Measurements from ENCODE around the gene NAV2. TPM values are rescaled to one million over a fixed set of nuclear protein-coding genes. Genes with fewer than 3 reads are reported as not detected.
"Not testable (repeated sequence)": the region's sequence is repeated elsewhere in the genome, so short reads cannot be mapped to it uniquely, and the experiment has no call there.

NAV2 gene
- total RNA-seq, 1 donor from 2014 or later: 9.6 TPM

GRCh38 chr11:20081336-20081735 lies 368.7 kb downstream of the NAV2 start:
- Histone ChIP-seq H3K9ac (no peak overlapping the region), H3K27me3 (no peaks in the 10 kb centered on the region), H3K36me3 (no peaks in the 10 kb centered on the region), H4K20me1 (ENCODE audit: low read depth) (no peaks in the 10 kb centered on the region), H3K27ac (no peak overlapping the region), H3K4me2 (no peak overlapping the region), H3K4me3 (no peak overlapping the region), H3F3A (ENCODE audit: low read depth) (no peaks in the 10 kb centered on the region), H3K9me3 (ENCODE audit: low read depth) (no peaks in the 10 kb centered on the region), H3K4me1 (no peaks in the 10 kb centered on the region), H2AFZ (replicated peaks) (no peak overlapping the region), H3K79me2 (ENCODE audit: low read depth) (no peaks in the 10 kb centered on the region)
- H3K9me3 Mint-ChIP-seq: no peaks in the 10 kb centered on the region
- no peak overlapping the region for H3K4me3 Mint-ChIP-seq
- no peak for TF ChIP-seq EZH2 (IDR thresholded peaks at IDR 0.05)
- TF ChIP-seq, protein P1, sequence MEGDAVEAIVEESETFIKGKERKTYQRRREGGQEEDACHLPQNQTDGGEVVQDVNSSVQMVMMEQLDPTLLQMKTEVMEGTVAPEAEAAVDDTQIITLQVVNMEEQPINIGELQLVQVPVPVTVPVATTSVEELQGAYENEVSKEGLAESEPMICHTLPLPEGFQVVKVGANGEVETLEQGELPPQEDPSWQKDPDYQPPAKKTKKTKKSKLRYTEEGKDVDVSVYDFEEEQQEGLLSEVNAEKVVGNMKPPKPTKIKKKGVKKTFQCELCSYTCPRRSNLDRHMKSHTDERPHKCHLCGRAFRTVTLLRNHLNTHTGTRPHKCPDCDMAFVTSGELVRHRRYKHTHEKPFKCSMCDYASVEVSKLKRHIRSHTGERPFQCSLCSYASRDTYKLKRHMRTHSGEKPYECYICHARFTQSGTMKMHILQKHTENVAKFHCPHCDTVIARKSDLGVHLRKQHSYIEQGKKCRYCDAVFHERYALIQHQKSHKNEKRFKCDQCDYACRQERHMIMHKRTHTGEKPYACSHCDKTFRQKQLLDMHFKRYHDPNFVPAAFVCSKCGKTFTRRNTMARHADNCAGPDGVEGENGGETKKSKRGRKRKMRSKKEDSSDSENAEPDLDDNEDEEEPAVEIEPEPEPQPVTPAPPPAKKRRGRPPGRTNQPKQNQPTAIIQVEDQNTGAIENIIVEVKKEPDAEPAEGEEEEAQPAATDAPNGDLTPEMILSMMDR (IDR thresholded peaks at IDR 0.05): no peak
- TF ChIP-seq EZH2phosphoT487 (IDR thresholded peaks at IDR 0.05): no peak
- DNase-seq (ENCODE audit: low spot score): no peak
- no peaks in the 10 kb centered on the region for H3K27me3 Mint-ChIP-seq (ENCODE audit: insufficient read depth, low read depth)
- no peak overlapping the region for H3K27ac Mint-ChIP-seq
- peaks cover 53% of the 10 kb centered on the region for H3K36me3 Mint-ChIP-seq
- no peaks in the 10 kb centered on the region for H3K4me1 Mint-ChIP-seq

DNA sequence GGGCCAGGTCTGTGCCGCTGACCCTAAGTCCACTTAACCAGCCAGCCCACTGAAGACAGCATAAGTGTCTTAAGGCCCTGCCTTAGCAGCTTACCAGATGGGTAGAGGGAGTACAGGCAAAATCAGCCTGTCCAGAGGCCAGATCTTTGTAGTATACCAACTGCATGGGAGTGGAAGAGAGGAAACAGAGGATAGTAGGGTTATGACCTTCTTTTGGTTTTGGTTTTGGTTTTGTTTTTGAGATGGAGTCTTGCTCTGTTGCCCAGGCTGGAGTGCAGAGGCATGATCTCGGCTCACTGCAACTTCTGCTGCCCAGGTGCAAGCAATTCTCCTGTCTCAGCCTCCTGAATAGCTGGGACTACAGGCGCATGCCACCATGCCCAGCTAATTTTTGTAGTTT lies 371.2 kb downstream of the NAV2 start:
- not testable (repeated sequence) for H3K79me2 ChIP-seq (ENCODE audit: low read depth); H3K4me1 ChIP-seq; H3K27ac ChIP-seq; H3K27me3 Mint-ChIP-seq (ENCODE audit: insufficient read depth, low read depth); H4K20me1 ChIP-seq (ENCODE audit: low read depth); H3K27me3 ChIP-seq; H3K4me3 ChIP-seq; H3K27ac Mint-ChIP-seq; H3K4me3 Mint-ChIP-seq; H3K9ac ChIP-seq; DNase-seq (ENCODE audit: low spot score); H3K4me1 Mint-ChIP-seq; H3F3A ChIP-seq (ENCODE audit: low read depth); H3K9me3 Mint-ChIP-seq; H3K9me3 ChIP-seq (ENCODE audit: low read depth); H2AFZ ChIP-seq (replicated peaks); H3K36me3 ChIP-seq; H3K4me2 ChIP-seq
- peaks cover 64% of the 10 kb centered on the region for H3K36me3 Mint-ChIP-seq

DNA sequence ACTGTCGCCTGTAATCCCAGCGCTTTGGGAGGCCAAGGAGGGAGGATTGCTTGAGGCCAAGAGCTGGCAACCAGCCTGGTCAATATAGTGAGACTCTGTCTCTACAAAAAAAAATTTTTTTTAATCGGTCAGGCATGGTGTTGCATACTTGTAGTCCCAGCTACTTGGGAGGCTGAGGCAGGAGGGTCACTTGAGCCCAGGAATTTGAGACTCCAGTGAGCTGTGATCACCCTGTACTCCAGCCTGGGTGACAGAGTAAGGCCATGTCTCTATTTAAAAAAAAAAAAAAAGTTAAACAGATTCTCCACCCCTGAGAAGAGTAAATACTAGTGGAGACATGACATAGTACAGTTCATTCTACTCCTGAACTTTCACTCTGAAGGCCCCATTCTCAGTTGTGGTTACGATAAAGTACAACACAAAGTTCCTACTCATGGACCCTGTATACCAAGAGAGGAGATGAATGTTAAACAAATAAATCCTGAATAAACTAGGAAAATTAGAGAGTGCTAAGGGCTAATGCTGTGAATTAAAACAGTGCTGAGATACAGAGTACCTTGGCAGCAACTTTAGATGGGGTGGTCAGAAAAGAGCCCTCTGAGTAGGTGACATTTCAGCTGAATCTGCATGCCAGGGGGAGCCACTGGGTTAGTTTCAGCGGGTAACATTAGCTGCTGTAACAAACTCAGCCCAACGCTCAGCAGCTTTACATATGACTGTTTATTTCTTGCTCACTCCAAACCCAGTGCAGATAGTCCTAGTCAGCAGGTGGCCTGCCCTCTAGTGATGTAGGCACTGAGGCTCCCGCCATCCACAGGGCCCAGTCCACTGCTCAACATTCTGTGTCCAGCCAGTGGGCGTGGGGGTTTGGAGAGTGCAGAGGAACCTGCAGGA lies 372.5 kb downstream of the NAV2 start:
- Histone ChIP-seq H3K4me1 (no peaks in the 10 kb centered on the region), H4K20me1 (ENCODE audit: low read depth) (no peaks in the 10 kb centered on the region), H3K4me2 (no peak overlapping the region), H3K79me2 (ENCODE audit: low read depth) (no peaks in the 10 kb centered on the region), H3K9ac (no peak overlapping the region), H3K27ac (no peak overlapping the region), H3K36me3 (no peaks in the 10 kb centered on the region), H2AFZ (replicated peaks) (no peak overlapping the region), H3K4me3 (no peak overlapping the region), H3F3A (ENCODE audit: low read depth) (no peaks in the 10 kb centered on the region), H3K27me3 (no peaks in the 10 kb centered on the region), H3K9me3 (ENCODE audit: low read depth) (no peaks in the 10 kb centered on the region)
- H3K4me3 Mint-ChIP-seq: no peak overlapping the region
- peaks cover 68% of the 10 kb centered on the region for H3K36me3 Mint-ChIP-seq
- DNase-seq (ENCODE audit: low spot score): no peak
- TF ChIP-seq EZH2 (IDR thresholded peaks at IDR 0.05): no peak
- TF ChIP-seq, protein P1 (IDR thresholded peaks at IDR 0.05): peak; percentile 6
- no peaks in the 10 kb centered on the region for H3K27me3 Mint-ChIP-seq (ENCODE audit: insufficient read depth, low read depth)
- H3K4me1 Mint-ChIP-seq: peaks cover 7% of the 10 kb centered on the region
- H3K27ac Mint-ChIP-seq: no peak overlapping the region
- no peaks in the 10 kb centered on the region for H3K9me3 Mint-ChIP-seq

DNA sequence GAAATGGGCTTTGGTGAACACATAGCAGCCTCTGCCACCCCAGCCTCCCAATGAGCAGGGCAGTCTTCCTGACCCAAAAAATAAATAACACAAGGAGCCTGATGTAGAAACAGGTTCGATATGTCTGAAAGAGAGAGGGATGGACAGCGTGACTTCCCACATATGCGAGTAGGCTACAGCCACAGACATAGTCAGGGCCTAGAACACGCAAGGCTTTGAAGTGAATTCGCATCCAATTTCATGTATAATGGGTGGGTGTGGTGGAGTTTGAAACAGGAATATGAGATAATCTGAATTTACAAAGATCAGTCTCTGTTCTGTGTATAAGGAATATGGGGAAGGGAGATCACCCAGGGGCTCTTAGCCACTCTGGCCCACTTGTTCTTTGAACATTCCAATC lies 373.3 kb downstream of the NAV2 start:
- Mint-ChIP-seq H3K4me3 (no peak overlapping the region), H3K4me1 (peaks cover 7% of the 10 kb centered on the region), H3K27me3 (ENCODE audit: insufficient read depth, low read depth) (no peaks in the 10 kb centered on the region), H3K27ac (no peak overlapping the region), H3K9me3 (no peaks in the 10 kb centered on the region), H3K36me3 (peaks cover 61% of the 10 kb centered on the region)
- Histone ChIP-seq H3K4me3 (no peak overlapping the region), H3K36me3 (no peaks in the 10 kb centered on the region), H3K79me2 (ENCODE audit: low read depth) (no peaks in the 10 kb centered on the region), H3F3A (ENCODE audit: low read depth) (no peaks in the 10 kb centered on the region), H2AFZ (replicated peaks) (no peak overlapping the region), H3K27me3 (no peaks in the 10 kb centered on the region), H3K9me3 (ENCODE audit: low read depth) (no peaks in the 10 kb centered on the region), H3K4me2 (no peak overlapping the region), H3K27ac (no peak overlapping the region), H3K4me1 (no peaks in the 10 kb centered on the region), H3K9ac (no peak overlapping the region), H4K20me1 (ENCODE audit: low read depth) (no peaks in the 10 kb centered on the region)
- DNase-seq (ENCODE audit: low spot score): no peak
- TF ChIP-seq EZH2phosphoT487 (IDR thresholded peaks at IDR 0.05): no peak
- TF ChIP-seq, protein P1 (IDR thresholded peaks at IDR 0.05): no peak
- TF ChIP-seq EZH2 (IDR thresholded peaks at IDR 0.05): no peak

All from neural progenitor cell (in vitro differentiated cells).